Loucy (cell line): Measurements from ENCODE around the gene SMAP1.
"Not testable (repeated sequence)": the region's sequence is repeated elsewhere in the genome, so short reads cannot be mapped to it uniquely, and the experiment has no call there.

Experiments used
- EZH2phosphoT487 ChIP-seq: fragments of 200-600 bp; IDR thresholded peaks from 2 replicates; pipeline ENCODE4 v1.6.1; 2018; ENCODE audit warnings: antibody characterized with exemption, mild to moderate bottlenecking, moderate library complexity, borderline replicate concordance
- TF ChIP-seq, protein P1 (sequence below): fragments of 200-600 bp; sonication (generic); conservative IDR thresholded peaks from 2 replicates; pipeline ENCODE4 v1.5.1; 2014; ENCODE audit warnings: mild to moderate bottlenecking, antibody characterized with exemption, low read length

GRCh38 chr6:70771351-70771750 lies 103.7 kb downstream of the SMAP1 start:
- TF ChIP-seq, protein P1, sequence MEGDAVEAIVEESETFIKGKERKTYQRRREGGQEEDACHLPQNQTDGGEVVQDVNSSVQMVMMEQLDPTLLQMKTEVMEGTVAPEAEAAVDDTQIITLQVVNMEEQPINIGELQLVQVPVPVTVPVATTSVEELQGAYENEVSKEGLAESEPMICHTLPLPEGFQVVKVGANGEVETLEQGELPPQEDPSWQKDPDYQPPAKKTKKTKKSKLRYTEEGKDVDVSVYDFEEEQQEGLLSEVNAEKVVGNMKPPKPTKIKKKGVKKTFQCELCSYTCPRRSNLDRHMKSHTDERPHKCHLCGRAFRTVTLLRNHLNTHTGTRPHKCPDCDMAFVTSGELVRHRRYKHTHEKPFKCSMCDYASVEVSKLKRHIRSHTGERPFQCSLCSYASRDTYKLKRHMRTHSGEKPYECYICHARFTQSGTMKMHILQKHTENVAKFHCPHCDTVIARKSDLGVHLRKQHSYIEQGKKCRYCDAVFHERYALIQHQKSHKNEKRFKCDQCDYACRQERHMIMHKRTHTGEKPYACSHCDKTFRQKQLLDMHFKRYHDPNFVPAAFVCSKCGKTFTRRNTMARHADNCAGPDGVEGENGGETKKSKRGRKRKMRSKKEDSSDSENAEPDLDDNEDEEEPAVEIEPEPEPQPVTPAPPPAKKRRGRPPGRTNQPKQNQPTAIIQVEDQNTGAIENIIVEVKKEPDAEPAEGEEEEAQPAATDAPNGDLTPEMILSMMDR = not testable (repeated sequence)
- not testable (repeated sequence) for TF ChIP-seq EZH2phosphoT487
